ENCODE measurements around the gene TRIM41.
"Not testable (repeated sequence)": the region's sequence is repeated elsewhere in the genome, so short reads cannot be mapped to it uniquely, and the experiment has no call there.

Gene TRIM41

GRCh38 chr5:181193656-181194055, 29.4 kb upstream of the TRIM41 start:
- DNase-seq, result no peak

DNA sequence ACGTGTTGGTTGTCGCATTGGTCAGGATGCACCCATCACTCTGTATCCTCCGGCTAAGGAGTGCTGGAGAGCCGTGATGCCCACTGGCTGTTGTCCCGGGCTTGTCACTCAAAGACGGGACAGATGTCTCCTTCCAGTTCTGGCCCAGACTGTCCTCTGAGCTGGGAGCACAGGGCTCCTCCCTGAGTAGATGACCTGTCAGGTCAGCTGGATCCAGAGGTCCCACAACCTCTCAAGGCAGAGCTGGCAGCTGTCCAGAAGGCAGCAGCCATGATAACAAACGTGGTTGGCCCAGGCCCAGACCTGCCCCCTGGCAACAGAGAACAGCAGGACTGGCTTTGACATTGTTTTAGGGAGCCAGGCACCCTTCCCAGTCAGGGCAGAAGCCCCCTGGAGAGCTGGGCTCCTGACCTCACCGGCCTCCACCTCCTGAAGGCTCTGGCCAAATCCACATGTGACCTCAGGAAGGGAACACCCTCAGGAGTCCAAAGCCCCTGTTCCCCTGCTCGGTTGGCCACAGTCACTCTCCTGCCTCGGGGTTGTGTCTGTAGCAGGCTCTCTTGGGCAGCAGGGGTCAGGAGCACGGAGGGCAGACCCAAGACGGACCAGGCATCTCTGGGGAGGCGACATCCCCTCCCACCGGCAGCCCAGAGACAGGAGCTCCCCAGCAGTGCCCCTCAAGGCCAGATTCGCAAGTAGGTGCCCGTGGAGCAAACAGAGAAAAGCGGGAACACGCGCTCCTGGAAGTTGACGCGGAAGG, 28.4 kb upstream of the TRIM41 start:
- no peak for DNase-seq

- DNase-seq, result no peak
Observed at GRCh38 chr5:181195249-181195761, 27.8 kb upstream of the TRIM41 start.

DNA sequence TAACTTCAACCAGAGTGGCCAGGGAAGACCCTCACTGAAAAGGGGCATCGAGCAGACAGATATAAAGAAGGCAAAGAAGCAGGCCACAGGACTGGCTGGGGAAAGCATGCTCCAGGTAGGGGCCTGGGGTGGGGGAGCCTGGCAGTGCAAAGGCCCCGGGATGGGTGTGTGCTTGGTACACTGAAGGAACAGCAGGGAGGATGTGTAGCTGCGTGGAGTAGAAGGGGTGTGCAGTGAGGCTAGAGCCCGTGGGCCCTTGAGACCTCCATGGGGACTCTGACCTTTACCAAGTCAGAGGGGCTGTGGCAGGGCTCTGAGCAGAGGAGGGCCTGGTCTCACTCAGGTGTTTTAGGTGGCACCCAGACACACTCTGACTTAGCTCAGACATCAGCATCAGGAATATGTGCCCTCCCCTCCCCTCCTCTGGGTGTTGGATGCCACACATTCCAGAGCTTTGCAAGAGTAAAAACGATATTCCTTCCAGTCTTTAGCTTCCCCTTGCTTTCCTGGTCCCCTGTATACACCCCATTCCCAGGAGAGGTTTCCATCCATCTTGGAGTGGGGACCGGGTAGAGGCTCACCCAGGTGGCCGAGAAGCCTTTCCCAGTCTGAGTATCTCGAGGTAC, 25.6 kb upstream of the TRIM41 start:
- DNase-seq, result no peak

DNA sequence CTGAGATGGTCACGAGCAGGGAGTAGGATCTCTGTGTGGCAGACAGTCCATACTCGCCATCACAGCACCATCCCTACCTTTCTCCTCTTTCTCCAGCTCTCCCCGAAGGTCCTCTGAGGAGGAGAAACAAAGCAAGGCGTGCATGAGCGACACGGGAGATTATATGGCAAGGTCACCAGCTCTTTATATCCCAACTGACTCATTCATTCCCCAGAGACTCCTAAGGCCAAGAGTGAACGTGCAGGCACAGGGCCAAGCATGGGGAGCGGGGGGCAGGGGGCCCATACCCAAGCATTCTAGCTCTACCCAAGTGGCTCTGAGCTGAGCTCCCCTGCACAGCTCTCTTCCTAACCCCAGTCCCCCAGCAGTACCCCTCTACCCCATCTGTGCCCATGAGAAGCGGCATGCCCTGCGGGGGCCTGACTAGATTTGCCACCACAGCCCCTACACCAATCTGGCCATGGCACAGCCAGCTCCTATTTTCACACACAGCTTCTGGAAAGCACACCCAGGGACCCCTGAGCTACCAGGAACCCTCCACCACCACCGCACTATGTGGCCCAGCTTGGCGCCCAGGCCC, 24.9 kb upstream of the TRIM41 start:
- DNase-seq, result no peak

GRCh38 chr5:181198905-181199519, 24.1 kb upstream of the TRIM41 start:
- DNase-seq, result no peak

DNA sequence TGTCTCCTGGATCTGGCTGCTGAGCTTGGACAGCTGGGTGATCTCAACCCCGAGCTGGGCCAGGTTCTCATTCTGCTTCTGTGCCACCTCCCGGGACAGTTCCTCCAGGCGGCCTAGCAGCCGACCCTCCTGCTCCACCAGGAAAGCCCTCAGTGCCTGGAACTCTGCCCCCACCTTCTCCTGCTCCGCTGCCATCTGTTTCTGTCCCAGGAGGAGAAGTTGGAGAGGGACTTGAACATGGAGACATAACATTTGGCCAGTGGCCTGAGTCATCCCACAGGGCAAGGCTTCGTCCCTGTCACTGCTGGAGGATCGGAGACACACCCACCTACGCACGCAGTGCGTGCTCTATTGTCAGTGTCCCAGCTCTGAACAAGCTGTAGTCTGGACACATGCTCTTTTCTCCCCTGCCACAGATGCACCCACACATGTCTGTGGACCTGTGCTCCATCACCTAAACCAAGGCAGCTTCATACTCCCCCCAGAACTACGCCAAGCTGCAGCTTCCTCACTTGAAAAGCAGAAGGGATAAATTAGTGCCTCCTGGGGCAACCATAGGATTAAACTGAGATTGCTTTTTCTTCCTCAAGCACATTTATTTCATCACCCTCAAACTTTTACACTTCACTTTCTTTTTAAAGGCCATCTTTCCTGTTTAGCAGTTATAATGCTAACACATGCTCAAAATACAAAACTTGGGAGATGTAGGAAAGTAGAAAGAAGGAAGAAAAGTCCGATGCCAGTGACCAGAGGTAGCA, 23.0 kb upstream of the TRIM41 start:
- no peak for DNase-seq

GRCh38 chr5:181200816-181201215, 22.3 kb upstream of the TRIM41 start:
- no peak for DNase-seq

DNA sequence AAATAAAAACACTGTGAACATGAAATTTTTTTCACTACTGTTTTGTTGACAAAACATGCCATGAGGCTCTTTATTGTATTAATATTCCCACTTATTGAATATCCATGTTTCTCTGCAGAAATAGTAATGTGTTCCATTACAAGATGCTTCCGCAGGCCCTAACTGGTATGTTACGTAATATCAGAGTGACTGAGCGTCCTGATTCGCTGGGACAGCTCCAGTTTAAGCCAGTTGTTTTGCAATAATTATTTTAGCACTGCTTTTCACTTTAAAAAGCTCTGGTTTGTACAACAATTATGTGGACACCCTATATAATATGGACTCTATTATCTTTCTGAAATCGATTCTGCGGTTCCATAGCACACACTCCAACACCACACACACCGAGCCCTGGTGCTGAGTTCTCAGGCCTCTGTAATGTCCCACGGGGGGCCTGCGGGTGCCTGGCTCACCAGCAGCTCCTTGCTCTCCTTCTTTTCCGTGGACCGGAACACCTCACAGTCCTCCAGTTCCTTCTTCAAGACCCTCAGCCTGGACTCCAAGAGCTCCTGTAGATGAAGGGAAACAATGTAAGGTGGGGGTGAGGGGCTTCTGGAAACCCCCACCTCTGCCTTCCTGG, 19.9 kb upstream of the TRIM41 start:
- DNase-seq, result no peak

GRCh38 chr5:181203777-181204112, 19.3 kb upstream of the TRIM41 start:
- DNase-seq, result no peak

DNA sequence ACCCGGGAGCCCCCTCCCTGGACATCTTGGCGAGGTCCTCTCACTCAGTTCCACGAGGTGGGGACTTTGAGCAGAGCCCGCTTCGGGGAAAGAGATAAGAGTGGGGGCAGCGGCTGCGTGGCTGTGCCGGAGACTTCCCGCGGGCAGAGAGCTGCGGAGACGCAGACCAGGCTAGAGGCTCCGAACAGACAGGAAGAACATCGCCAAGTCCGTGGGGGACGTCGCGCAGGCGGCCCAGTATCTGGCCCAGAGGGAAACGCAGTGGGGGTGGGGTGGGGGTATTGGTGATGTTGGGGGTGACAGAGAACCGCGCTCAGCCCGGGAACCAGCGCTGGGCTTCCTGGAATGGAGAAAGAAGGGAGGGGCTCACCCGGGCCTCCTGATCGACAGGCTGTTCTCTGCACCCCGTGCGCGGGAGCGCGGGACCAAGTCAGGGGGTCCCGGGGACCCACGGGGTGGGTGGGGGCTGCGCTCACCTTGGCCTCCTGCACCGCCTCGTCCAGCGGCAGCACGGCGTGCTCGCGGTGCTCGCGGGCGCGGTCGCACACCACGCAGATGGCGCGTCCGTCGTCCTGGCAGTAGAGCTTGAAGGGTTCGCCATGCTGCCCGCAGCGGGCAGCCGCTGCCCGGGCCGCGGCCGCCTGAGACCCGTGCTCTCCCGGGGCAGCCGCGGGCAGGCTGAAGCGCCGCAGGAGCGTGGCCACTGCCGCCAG, 18.8 kb upstream of the TRIM41 start:
- no peak for DNase-seq

DNA sequence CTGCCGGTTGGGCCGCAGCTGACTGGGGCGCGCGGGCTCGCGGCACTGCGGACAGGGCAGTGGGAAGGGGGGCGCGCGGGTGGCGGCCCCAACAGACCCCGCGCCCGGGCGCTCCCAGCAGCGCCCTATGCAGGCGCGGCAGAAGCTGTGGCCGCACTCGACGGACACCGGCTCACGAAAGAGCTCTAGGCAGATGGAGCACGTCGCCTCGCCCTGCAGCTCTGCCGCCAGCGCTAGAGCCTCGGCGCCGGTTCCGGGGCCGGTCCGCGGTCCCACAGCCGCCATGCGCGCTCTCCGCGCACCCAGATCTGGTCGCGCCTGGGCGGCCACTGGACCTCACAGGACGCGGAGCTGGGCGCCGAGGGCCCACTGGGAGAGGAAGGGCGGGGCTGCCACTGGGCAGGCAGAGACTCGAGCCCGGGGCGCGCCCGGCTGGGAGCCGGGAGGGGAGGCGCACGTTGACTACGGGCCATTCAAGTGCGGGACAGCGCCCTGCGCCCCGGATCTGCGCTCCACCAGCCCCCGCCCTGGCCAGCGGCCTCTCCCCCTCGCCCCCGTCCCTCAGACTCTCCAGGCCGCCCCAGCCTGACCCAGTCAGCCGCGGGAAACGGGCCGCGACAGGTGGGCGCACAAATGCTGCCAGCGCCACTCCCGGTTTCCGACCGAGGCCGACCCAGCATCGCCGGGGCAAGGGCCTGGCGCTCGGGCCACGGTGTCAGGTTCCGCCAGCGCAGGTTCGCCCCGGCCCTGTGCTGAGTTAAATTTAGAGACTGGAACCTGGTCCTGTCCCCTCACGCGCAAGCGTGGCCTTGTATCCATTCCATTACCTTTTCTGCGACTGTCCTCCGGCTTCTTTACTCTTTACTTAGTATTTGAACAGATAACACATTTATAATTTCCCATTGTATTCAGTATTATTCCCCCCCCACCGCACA, 18.0 kb upstream of the TRIM41 start, which contains the start of gene TRIM7:
TSS of gene TRIM7 (minus strand) at position 371 of the 935 bp plus-strand sequence. CDS start at position 285, 86 bp downstream.
- no peak for DNase-seq

DNA sequence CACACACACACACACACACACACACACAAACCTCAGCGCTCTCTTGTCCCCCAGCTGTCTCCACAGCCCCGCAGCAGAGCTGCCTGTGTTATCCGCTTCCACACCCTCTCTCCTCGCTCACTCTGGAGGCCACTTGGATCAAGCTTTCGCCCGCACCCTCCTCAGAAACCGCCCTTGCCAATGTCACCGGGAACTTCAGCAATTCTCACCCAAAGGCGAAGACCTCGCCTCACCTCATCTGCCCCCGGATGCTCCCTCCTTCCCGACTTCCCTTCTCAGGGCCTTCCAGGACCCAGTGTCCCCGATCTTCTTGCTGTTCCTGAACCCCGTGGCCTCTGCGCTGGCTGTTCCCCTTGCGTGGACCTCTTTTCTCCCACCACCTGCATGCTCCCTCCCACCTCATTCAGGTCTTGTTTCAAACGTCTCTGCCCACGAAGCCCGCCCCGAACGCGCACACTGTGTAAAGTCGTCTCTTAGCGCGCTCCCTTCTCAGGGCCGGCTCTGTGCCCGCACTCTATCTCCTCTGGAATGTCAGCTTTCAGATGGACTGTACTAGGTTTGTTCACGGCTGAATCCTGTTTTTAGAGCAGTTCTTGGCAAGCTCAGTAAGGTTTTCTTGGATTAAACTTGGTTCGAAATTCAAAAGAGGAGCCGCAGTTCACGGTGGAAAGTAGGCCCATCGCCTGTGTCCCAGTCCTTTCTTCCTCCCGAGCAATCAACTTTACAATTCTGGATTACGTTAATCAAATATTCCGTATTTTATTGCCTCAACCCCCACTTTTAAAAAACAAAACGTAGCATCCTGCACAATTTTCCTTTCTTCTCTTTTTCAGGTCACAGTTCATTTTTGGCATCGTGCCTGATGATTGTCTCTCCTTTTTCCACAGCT, 17.1 kb upstream of the TRIM41 start:
- DNase-seq, result no peak

GRCh38 chr5:181207214-181207959, 15.7 kb upstream of the TRIM41 start:
- no peak for DNase-seq

GRCh38 chr5:181207960-181208253, 15.2 kb upstream of the TRIM41 start:
- no peak for DNase-seq

- not testable (repeated sequence) for DNase-seq
Observed at GRCh38 chr5:181209006-181209405, 14.1 kb upstream of the TRIM41 start.

- not testable (repeated sequence) for DNase-seq
Observed at GRCh38 chr5:181210148-181210547, 12.9 kb upstream of the TRIM41 start.

DNA sequence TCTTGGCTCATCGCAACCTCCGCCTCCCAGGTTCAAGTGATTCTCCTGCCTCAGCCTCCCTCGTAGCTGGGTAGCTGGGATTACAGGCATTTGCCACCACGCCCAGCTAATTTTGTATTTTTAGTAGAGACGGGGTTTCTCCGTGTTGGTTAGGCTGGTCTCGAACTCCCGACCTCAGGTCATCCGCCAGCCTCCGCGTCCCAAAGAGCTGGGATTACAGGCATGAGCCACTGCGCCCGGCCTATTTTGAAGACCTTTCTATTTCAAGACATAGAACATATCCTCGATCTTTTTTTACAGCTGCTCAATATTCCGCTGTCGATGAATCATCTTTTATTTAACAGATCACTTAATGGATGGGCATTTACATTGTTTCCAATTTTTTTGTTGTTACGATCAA, 12.4 kb upstream of the TRIM41 start:
- not testable (repeated sequence) for DNase-seq

- no peak for DNase-seq
Observed at GRCh38 chr5:181211208-181211607, 11.9 kb upstream of the TRIM41 start.

Data from NCI-H2171 (cell line).